Activated effector memory CD4-positive, alpha-beta T cell treated with Interleukin-2 at 50 U/mL for 16 hours (primary cell): Measurements from ENCODE around the gene ASB13.
"Not testable (repeated sequence)": the region's sequence is repeated elsewhere in the genome, so short reads cannot be mapped to it uniquely, and the experiment has no call there.

ENCODE experiments used
- DNase-seq: peaks from one replicate; pipeline ENCODE4 v3.0.0-alpha.2; 2020

Gene ASB13

GRCh38 chr10:5622186-5622960, 44.0 kb downstream of the ASB13 start:
- no peak for DNase-seq

DNA sequence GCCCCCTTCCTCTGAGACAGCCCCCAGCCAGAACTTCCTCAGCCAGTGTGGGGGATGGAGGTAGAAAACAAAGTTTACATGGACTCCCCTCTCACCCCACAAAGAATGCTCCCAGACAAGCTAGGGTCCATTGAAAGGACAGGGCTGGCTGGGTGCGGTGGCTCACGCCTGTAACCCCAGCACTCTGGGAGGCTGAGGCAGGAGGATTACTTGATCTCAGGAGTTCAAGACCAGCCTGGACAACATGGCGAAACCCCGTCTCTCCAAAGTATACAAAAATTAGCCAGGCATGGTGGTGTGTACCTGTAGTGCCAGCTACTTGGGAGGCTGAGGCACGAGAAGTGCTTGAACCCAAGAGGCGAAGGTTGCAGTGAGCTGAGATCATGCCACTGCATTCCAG, 45.0 kb downstream of the ASB13 start:
- not testable (repeated sequence) for DNase-seq

GRCh38 chr10:5620966-5621365, 45.4 kb downstream of the ASB13 start:
- DNase-seq, result no peak

GRCh38 chr10:5620223-5620721, 46.1 kb downstream of the ASB13 start:
- no peak for DNase-seq

DNA sequence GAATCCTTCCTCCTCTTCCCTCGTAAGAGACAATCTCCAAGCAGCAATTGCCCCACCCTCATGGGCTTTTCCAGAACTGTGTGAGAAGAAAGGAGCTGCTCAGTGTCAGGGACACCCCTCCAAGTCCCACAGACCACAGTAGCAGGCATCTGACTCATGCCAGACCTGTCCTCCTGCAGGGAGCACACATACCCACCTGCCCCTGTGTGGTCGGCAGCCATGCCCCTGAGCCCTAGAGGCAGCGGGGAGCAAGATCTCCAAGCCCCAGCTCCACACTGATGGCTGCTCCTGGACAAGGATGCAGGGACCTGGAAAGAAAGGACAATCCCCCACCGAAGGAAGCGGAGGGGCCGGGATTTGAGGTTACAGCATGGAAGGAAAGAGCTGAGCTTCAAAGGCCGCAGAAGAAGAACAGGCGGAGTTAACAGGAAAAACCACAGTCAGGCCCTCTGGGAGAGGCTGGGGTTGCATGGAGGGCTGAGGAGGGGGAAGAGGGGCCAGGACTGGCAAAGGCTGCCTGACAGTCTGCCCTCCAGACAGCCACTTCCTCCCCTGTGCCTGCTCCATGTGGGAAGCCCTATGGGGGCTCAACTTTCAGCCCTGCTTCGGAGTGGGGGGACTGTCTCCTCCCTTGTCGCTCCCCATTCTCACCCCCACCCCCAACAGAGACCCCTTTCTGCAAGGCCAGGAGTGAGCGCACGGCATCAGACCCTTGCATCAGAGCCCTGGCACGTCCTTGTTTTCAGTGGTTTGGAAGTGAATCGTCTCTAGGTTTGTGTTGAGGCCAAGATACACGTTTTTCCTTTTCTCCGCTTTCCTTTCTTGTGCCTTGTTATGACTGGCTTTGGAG, 46.8 kb downstream of the ASB13 start:
- DNase-seq, result no peak

GRCh38 chr10:5618829-5619228, 47.6 kb downstream of the ASB13 start:
- no peak for DNase-seq

- no peak for DNase-seq
These were observed 48.4 kb downstream of the ASB13 start for GRCh38 chr10:5618042-5618441.

DNA sequence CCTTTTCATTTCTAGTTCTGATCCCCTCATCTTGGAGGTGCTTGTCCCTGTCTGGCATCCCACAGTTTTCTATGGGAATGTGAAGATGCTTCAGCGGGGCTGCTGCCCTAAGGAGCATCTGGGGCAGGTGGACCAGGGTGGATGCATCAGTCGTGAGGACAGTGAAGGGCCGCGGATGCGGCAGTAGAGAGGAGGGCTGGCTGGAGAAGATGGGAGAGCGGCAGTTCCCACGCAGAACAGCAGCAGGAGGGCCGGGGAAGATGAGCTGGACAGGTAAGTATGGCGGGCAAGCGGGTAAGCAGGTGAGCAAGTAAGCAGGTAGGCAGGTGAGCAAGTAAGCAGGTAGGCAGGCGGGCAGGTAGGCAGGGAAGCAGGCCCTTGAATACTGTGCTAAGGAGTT, 48.9 kb downstream of the ASB13 start:
- no peak for DNase-seq

GRCh38 chr10:5616836-5617235, 49.6 kb downstream of the ASB13 start:
- no peak for DNase-seq

DNA sequence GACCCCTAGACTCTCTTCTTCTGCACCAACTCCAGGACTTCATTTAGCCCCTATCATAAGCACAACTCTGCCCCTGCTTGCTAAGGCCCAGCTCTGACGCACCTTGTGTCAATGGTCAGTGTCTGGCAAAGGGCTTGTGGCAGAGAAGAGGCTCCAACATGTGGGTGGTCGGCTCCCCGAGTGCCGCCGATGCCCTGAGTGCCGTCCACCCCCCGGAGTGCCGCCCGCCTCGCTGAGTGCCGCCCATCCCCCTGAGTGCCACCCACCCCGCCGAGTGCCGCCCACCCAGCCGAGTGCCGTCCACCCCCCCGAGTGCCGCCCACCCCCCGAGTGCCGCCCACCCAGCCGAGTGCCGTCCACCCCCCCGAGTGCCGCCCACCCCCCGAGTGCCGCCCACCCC, 50.3 kb downstream of the ASB13 start:
- DNase-seq, result no peak

GRCh38 chr10:5615316-5615715, 51.1 kb downstream of the ASB13 start:
- DNase-seq, result no peak

GRCh38 chr10:5614155-5614721, 52.2 kb downstream of the ASB13 start:
- DNase-seq, result no peak

DNA sequence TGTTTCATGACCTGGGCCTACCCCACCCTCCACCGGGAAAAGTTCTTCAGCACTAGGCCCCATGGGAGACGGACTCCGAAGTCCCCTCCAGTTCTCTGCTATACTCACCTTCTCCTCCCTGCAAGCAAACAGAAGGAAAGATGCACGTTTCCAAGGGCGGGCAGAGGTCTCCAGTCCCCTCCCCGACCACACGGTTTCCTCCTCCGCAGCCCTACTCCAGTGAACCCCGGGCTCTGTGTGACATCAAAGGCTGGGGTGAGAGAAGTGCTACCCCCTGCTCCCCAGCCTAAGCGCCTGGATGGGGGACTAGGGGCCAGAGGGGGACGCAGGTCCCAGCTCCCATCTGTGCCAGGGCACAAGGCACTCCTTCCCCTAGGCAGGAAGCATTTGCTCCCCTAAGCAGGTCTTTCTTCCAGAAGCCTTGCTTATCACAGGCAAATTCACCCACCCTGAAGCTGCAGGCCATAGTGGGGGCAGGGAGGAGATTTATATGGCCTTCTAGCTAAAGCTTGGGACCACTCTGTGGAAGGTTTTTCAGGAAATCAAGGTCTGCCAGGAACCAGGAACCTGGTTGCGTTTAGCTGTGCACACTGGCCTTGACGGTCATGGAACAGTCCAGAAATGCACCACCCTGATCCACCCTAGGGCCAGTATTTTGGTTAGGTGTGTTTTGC, 52.8 kb downstream of the ASB13 start:
- DNase-seq, result no peak

- DNase-seq, result no peak
These were observed 54.3 kb downstream of the ASB13 start for GRCh38 chr10:5611899-5612680.

DNA sequence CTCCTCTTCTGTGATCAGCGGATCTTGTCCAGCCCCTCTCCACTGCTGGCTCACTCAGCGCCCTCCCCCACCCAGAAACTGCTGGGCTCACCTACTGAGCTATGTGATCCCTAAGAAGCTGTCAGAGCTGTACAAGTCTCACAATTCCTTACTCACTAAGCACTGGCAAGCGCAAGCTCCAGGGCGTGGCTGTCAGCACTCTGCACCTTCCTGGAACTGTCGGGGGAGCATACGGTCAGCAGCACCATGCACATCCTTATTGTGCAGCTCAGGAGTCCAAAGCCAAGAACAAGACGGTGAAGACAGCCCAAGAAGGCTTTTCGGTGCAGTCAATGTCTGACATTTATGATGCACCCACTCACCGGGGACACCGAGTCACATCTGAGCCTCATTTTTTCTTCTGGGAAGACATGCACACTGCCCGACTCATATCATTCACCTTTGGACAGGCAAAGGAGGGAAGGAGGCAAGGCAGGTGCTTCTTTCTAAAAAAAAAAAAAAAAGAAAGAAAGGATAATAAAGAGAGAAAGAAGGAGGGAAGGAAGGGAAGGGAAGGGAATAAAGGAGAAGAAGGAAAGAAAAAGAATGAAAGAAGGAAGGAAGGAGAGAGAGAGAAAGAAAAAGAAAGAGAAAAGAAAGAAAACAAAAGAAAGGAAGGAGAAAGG, 56.3 kb downstream of the ASB13 start:
- no peak for DNase-seq

DNA sequence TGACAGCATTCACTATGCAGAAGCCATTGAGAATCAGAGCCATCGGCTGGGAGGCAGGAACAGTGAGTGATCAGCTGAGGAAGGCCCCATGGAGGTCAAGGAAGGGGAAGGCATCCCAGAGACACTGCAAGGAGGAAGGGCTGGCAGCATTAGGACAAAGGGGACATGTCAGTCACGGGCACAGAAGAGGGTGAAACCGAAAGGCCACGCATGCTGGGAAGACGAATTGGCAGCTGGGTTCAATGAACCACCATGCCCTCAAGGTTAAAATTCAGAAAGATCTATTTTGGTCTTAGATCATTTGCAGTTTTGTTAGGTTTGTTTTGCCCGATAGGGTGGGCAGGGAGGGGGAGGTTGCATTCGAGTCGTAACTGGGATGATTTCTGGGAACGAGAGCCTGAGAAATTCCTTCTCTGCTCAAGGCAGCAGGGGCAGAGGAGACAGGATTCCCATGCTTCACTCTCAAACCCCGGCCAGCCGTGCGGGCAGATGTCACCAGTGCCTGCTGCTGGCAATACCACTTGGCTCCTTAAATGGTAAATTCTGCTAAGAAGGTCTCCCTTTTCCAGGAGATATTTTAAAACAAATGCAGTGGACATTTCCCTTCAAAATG, 57.7 kb downstream of the ASB13 start:
- DNase-seq, result no peak

- DNase-seq, result no peak
These were observed 58.8 kb downstream of the ASB13 start for GRCh38 chr10:5607594-5607993.

DNA sequence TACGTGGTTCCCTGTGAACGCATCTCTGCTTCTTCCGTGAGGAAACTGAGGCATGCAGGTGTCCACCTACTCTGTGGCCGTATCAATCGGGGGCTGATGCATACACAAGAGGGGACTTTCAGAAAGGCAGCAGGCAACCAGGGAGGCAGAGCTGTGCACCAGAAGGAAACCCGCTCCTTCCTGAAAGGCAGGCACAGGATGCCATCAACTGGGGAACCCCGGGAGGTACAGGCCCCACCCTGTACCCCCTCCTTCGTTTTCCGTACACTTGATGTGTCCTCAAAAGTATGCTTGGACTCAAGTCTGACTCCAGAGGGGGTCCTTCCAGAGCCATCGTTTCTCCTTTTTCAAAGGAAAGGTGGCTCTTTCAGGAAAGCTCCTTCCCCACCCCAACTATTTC, 59.5 kb downstream of the ASB13 start:
- DNase-seq, result no peak

GRCh38 chr10:5606321-5606720, 60.1 kb downstream of the ASB13 start:
- DNase-seq, result no peak

GRCh38 chr10:5604961-5605360, 61.4 kb downstream of the ASB13 start:
- DNase-seq, result no peak

DNA sequence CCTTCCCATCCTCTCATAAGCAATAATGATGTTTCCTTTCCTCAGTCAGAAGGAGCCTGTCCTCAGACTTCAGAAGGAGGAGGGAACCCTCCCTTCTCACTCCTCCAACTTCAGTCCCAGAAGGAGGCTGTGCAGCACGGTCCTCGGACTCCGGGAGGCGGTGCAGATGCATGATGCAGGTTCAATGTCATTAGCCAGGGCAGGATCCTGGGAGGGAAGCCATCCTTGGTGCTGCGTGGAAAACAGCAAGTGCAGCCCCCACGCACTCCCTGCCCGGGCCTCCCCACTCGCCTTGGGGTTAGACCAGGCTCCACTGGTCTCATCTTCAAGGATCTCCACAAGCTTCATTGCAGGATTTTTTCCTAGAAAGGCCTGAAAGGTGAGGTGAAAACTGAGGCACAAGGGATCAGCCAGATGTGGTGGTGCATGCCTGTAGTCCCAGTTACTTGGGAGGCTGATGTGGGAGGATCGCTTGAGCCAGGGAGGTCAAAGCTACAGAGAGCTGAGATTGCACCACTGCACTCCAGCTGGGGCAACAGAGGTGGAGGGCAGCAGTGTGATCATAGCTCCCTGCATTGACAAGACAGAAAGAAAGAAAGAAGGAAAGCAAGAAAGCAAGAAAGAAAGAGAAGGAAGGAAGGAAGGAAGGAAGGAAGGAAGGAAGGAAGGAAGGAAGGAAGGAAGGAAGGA, 62.0 kb downstream of the ASB13 start:
- DNase-seq, result no peak
